Panc1 (cell line): ENCODE results near the gene PCBD2. TPM values are rescaled to one million over a fixed set of nuclear protein-coding genes. Genes with fewer than 3 reads are reported as not detected.

Experiments used
- ATAC-seq: fragments of 200-7000 bp; cut with Tn5 transposase; 2 replicates; pipeline ENCODE4 v1.9.1; 2020; ENCODE audit warnings: mild to moderate bottlenecking, moderate library complexity
- BruUV-seq: library from RNA; stranded (reverse); fragments of 400-500 nt; replicated peaks from 2 replicates; lab custom pipeline; 2021; lab: Mats Ljungman, UMichigan
- CTCF ChIA-PET: fragments of 300-600 bp; sonication (Branson Sonifier 250); formaldehyde crosslinking; loops from one replicate; lab custom pipeline; 2022; ENCODE audit warnings: antibody characterized with exemption; lab: Charles Lee
- POLR2A ChIA-PET: fragments of 300-600 bp; sonication (Branson Sonifier 250); formaldehyde crosslinking; loops from one replicate; lab custom pipeline; 2022; ENCODE audit warnings: antibody characterized with exemption; lab: Charles Lee
- DNase-seq: peaks from one replicate; pipeline ENCODE4 v3.0.0-alpha.2; 2010; ENCODE audit warnings: low read depth, low spot score
- H3K27ac ChIP-seq: 2 replicates; pipeline ENCODE4 v1.5.1; 2011; ENCODE audit warnings: mild to moderate bottlenecking, low read length, inconsistent platforms
- H3K27me3 ChIP-seq: fragments of 200-500 bp; sonication (Bioruptor generic); 2 replicates; pipeline ENCODE4 v1.6.0; 2014; ENCODE audit warnings: low read length, inconsistent platforms; ENCODE audit not compliant: control insufficient read depth, insufficient read depth
- H3K36me3 ChIP-seq: fragments of 200-500 bp; sonication (Bioruptor generic); 2 replicates; pipeline ENCODE4 v1.5.1; 2014; ENCODE audit warnings: inconsistent platforms, mild to moderate bottlenecking, low read length, moderate library complexity; ENCODE audit not compliant: control insufficient read depth, insufficient read depth
- H3K4me1 ChIP-seq: 2 replicates; pipeline ENCODE4 v1.5.1; 2011; ENCODE audit warnings: inconsistent platforms, mild to moderate bottlenecking, low read length, moderate library complexity; ENCODE audit not compliant: control insufficient read depth, insufficient read depth
- H3K4me3 ChIP-seq, 2 experiments: 2 replicates each; pipeline ENCODE4 v1.5.1; 2011 to 2012; ENCODE audit warnings: low read depth in 2 of 2, low read length in 2 of 2, mild to moderate bottlenecking in 2 of 2, inconsistent platforms in 1 of 2, moderate library complexity in 1 of 2
- H3K9me3 ChIP-seq: fragments of 200-500 bp; sonication (Bioruptor generic); 2 replicates; pipeline ENCODE4 v1.5.1; 2014; ENCODE audit warnings: low read depth, mild to moderate bottlenecking, inconsistent platforms, low read length, moderate library complexity; ENCODE audit not compliant: control insufficient read depth, insufficient read depth
- POLR2AphosphoS5 ChIP-seq: IDR thresholded peaks from 2 replicates; pipeline ENCODE4 v1.6.1; 2012; ENCODE audit warnings: mild to moderate bottlenecking, low read depth, low read length, moderate library complexity
- REST ChIP-seq, 2 experiments: IDR thresholded peaks; 2 replicates each; pipeline ENCODE4 v1.6.1; 2011 to 2012; ENCODE audit warnings: low read depth in 2 of 2, control low read depth in 1 of 2, low read length in 1 of 2, mild to moderate bottlenecking in 1 of 2, moderate library complexity in 1 of 2; ENCODE audit not compliant: insufficient read depth in 1 of 2
- SIN3A ChIP-seq: IDR thresholded peaks from 2 replicates; pipeline ENCODE4 v1.6.1; 2012; ENCODE audit warnings: low read depth, mild to moderate bottlenecking, low read length, moderate library complexity, borderline replicate concordance; ENCODE audit not compliant: insufficient read depth
- TCF7L2 ChIP-seq: IDR thresholded peaks from 2 replicates; pipeline ENCODE4 v1.6.1; 2011; ENCODE audit warnings: mild to moderate bottlenecking, low read depth, low read length, inconsistent platforms
- in situ Hi-C: cut with HindIII; loops from 2 replicates; pipeline ENCODE4 v1.10.0; 2016; ENCODE audit warnings: low sequenced_read_pairs, low pct_unique_long_range_greater_than_20kb
- intact Hi-C: fragments of 100-400 bp; cut with micrococcal nuclease; formaldehyde crosslinking; loops from one replicate; pipeline ENCODE4 v1.10.0; 2022; ENCODE audit not compliant: unreplicated experiment
- total RNA-seq: library from RNA; stranded (reverse); gene quantifications from one replicate; pipeline ENCODE4 v1.2.1, GENCODE V29; 2021; ENCODE audit not compliant: unreplicated experiment
- TF ChIP-seq, protein P1 (sequence below): fragments of 450-650 bp; IDR thresholded peaks from 2 replicates; pipeline ENCODE4 v1.5.1; 2017; ENCODE audit warnings: mild to moderate bottlenecking

Gene PCBD2
- total RNA-seq, 1 experiment from 2014 or later, result 19.8 TPM

GRCh38 chr5:135009736-135010501 lies 105.0 kb downstream of the PCBD2 start:
- H3K27me3 ChIP-seq, result no peaks in the 10 kb centered on the region
- TF ChIP-seq TCF7L2, result no peak
- no peak for TF ChIP-seq SIN3A
- no peak for TF ChIP-seq POLR2AphosphoS5
- TF ChIP-seq REST (IDR thresholded peaks at IDR 0.05; ENCODE audit: insufficient read depth in 1 of 2, low read depth in 2 of 2, low read length in 1 of 2), result no peak
- TF ChIP-seq, protein P1, sequence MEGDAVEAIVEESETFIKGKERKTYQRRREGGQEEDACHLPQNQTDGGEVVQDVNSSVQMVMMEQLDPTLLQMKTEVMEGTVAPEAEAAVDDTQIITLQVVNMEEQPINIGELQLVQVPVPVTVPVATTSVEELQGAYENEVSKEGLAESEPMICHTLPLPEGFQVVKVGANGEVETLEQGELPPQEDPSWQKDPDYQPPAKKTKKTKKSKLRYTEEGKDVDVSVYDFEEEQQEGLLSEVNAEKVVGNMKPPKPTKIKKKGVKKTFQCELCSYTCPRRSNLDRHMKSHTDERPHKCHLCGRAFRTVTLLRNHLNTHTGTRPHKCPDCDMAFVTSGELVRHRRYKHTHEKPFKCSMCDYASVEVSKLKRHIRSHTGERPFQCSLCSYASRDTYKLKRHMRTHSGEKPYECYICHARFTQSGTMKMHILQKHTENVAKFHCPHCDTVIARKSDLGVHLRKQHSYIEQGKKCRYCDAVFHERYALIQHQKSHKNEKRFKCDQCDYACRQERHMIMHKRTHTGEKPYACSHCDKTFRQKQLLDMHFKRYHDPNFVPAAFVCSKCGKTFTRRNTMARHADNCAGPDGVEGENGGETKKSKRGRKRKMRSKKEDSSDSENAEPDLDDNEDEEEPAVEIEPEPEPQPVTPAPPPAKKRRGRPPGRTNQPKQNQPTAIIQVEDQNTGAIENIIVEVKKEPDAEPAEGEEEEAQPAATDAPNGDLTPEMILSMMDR, result no peak
- in situ Hi-C loops, result no loop called here
- H3K27ac ChIP-seq, result no peak overlapping the region
- BruUV-seq, result no TSS peak
- intact Hi-C loops, result no loop called here
- H3K4me3 ChIP-seq, result no peak overlapping the region
- no peak for DNase-seq
- H3K4me1 ChIP-seq, result peaks cover 12% of the 10 kb centered on the region
- ATAC-seq, result no peak
- ChIA-PET CTCF (no interaction called here), POLR2A (no interaction called here)
- H3K36me3 ChIP-seq, result no peaks in the 10 kb centered on the region
- no peaks in the 10 kb centered on the region for H3K9me3 ChIP-seq

DNA sequence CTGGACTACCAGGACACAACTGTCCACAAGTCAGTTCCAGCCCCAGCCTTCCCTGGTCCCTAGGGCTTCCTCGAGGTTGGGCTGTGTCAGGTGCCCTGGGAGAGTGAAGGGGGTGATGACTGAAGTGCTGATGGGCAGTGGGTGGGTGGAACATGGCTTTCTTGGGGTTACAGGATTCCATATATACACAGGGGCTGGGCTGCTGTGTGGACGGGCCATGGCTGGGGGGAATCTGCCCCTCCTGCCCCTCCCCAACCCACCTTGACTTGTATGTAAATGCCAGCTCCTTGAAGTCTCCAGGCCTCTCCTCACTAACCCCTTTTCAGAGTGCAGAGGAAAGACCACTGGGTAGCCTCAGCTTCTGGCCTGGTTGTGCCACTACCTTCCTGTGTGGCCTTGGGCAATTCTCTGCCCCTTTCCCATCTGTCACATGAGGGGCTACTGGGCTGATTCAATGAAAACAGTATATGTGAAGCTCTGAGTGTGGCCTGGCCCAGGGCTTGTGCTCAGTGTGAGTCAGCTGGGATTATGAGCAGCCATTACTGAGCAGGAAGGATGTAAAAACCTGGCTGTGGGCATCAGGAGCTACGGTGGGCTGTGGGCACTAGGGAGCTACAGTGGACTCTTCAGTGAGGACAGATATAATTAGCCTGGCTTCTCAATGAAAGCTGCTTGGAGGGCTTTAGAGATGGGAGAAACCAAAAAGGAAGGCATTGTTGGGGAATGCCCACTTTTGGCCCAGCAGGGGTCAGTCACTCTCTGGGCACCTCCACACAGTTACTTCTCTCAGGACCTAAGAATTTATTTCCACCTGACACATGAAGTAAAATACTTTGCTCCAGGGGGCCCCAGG lies 105.8 kb downstream of the PCBD2 start:
- CTCF ChIA-PET, result no interaction called here
- ATAC-seq, result no peak
- intact Hi-C loops (no loop called here), in situ Hi-C loops (no loop called here)
- H3K4me3 ChIP-seq, result no peak overlapping the region
- H3K27ac ChIP-seq, result no peak overlapping the region
- BruUV-seq, result no TSS peak
- DNase-seq, result no peak
- POLR2A ChIA-PET, result no interaction called here
- peaks cover 12% of the 10 kb centered on the region for H3K4me1 ChIP-seq
- H3K27me3 ChIP-seq, result no peaks in the 10 kb centered on the region
- TF ChIP-seq TCF7L2 (no peak), SIN3A (no peak), REST (IDR thresholded peaks at IDR 0.05; ENCODE audit: insufficient read depth in 1 of 2, low read depth in 2 of 2, low read length in 1 of 2) (no peak), POLR2AphosphoS5 (no peak)
- TF ChIP-seq, protein P1, result no peak
- no peaks in the 10 kb centered on the region for H3K9me3 ChIP-seq
- H3K36me3 ChIP-seq, result no peaks in the 10 kb centered on the region
